ENCODE results near the gene CEP85L.

The CEP85L gene

DNA sequence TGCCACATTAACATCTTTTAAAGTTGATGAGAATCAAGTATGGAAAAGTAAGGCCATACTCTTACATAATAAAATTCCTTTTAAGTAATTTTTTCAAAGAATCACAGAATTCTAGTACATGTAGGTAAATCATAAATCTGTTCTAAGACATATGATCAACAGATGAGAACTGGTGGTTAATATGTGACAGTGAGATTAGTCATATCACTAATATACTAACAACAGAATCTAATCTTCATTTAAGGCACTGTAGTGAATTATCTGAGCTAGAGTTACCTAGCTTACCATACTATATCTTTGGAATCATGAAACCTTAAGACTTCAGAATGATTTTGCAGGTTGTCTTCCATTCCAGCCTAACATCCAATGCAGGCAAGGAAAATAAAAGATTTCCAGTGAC is 91.7 kb downstream of the CEP85L start:
- Histone ChIP-seq H3K27ac (replicated peaks) (no peak overlapping the region), H3K4me3 (replicated peaks; ENCODE audit: insufficient read depth, low read length) (no peak overlapping the region), H3K27me3 (ENCODE audit: insufficient read depth, poor library complexity, severe bottlenecking) (no peaks in the 10 kb centered on the region)
- no peak for DNase-seq (ENCODE audit: low read depth in 1 of 2, low spot score in 1 of 2)
- TF ChIP-seq, protein P1, sequence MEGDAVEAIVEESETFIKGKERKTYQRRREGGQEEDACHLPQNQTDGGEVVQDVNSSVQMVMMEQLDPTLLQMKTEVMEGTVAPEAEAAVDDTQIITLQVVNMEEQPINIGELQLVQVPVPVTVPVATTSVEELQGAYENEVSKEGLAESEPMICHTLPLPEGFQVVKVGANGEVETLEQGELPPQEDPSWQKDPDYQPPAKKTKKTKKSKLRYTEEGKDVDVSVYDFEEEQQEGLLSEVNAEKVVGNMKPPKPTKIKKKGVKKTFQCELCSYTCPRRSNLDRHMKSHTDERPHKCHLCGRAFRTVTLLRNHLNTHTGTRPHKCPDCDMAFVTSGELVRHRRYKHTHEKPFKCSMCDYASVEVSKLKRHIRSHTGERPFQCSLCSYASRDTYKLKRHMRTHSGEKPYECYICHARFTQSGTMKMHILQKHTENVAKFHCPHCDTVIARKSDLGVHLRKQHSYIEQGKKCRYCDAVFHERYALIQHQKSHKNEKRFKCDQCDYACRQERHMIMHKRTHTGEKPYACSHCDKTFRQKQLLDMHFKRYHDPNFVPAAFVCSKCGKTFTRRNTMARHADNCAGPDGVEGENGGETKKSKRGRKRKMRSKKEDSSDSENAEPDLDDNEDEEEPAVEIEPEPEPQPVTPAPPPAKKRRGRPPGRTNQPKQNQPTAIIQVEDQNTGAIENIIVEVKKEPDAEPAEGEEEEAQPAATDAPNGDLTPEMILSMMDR (IDR thresholded peaks at IDR 0.05; ENCODE audit: insufficient read depth, low read length), result no peak
- no peak for TF ChIP-seq SPI1 (IDR thresholded peaks at IDR 0.05; ENCODE audit: borderline replicate concordance, low read depth)

DNA sequence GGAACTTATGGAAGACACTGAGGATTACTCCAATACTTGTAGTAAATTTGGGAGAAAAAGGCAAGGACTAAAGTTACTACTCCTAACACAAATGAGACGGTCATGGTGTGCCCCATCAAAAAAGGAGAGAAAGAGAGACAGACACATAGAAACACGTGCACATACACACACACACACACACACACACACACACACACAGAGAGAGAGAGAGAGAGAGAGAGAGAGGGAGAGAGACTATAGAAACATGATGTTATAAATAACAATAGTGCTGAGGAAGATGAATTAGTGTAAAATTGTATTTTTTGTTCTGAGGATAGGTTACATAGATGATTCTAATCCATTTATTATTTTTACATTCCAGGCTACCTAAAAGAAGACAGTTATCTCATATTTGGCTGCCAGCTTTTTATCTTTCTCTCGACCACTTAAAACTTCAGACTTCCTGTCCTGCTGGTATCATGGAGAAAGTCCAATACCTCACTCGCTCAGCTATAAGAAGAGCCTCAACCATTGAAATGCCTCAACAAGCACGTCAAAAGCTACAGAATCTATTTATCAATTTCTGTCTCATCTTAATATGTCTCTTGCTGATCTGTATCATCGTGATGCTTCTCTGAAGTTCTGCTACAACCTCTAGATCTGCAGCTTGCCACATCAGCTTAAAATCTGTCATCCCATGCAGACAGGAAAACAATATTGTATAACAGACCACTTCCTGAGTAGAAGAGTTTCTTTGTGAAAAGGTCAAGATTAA is 92.8 kb downstream of the CEP85L start:
- Histone ChIP-seq H3K27me3 (ENCODE audit: insufficient read depth, poor library complexity, severe bottlenecking) (no peaks in the 10 kb centered on the region), H3K27ac (replicated peaks) (no peak overlapping the region), H3K4me3 (replicated peaks; ENCODE audit: insufficient read depth, low read length) (no peak overlapping the region)
- DNase-seq (ENCODE audit: low read depth in 1 of 2, low spot score in 1 of 2), result no peak
- TF ChIP-seq POLR2AphosphoS5 (IDR thresholded peaks at IDR 0.05; ENCODE audit: low read depth), result no peak
- no peak for TF ChIP-seq SPI1 (IDR thresholded peaks at IDR 0.05; ENCODE audit: borderline replicate concordance, low read depth)
- TF ChIP-seq, protein P1 (IDR thresholded peaks at IDR 0.05; ENCODE audit: insufficient read depth, low read length), result no peak
- no peak for TF ChIP-seq GABPA (IDR thresholded peaks at IDR 0.05; ENCODE audit: low read depth)
- TF ChIP-seq, protein P2, sequence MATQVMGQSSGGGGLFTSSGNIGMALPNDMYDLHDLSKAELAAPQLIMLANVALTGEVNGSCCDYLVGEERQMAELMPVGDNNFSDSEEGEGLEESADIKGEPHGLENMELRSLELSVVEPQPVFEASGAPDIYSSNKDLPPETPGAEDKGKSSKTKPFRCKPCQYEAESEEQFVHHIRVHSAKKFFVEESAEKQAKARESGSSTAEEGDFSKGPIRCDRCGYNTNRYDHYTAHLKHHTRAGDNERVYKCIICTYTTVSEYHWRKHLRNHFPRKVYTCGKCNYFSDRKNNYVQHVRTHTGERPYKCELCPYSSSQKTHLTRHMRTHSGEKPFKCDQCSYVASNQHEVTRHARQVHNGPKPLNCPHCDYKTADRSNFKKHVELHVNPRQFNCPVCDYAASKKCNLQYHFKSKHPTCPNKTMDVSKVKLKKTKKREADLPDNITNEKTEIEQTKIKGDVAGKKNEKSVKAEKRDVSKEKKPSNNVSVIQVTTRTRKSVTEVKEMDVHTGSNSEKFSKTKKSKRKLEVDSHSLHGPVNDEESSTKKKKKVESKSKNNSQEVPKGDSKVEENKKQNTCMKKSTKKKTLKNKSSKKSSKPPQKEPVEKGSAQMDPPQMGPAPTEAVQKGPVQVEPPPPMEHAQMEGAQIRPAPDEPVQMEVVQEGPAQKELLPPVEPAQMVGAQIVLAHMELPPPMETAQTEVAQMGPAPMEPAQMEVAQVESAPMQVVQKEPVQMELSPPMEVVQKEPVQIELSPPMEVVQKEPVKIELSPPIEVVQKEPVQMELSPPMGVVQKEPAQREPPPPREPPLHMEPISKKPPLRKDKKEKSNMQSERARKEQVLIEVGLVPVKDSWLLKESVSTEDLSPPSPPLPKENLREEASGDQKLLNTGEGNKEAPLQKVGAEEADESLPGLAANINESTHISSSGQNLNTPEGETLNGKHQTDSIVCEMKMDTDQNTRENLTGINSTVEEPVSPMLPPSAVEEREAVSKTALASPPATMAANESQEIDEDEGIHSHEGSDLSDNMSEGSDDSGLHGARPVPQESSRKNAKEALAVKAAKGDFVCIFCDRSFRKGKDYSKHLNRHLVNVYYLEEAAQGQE (IDR thresholded peaks at IDR 0.05; ENCODE audit: insufficient replicate concordance, low read depth), result no peak

DNA sequence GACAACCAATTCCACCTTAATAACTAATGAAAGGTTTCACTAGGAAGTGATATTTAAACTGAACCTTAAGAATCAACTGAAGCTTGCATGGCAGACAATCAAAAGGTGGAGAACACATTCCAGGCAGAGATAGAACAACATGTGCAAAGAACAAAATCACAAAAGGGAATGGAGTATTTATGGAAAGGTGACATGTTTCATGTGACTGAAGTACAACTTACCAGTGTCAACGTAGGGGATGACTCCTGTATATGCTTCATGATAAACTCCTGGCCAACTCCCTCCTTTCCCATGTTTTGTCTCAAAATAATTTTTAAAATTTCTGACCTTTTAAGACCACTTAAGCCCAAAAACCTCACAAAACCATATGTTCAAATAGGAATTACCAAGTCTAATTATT is 96.7 kb downstream of the CEP85L start:
- H3K27ac ChIP-seq (replicated peaks), result no peak overlapping the region
- no peaks in the 10 kb centered on the region for H3K27me3 ChIP-seq (ENCODE audit: insufficient read depth, poor library complexity, severe bottlenecking)
- DNase-seq (ENCODE audit: low read depth in 1 of 2, low spot score in 1 of 2), result no peak
- TF ChIP-seq, protein P1 (IDR thresholded peaks at IDR 0.05; ENCODE audit: insufficient read depth, low read length), result no peak
- TF ChIP-seq, protein P2 (IDR thresholded peaks at IDR 0.05; ENCODE audit: insufficient replicate concordance, low read depth), result no peak
- no peak for TF ChIP-seq POLR2AphosphoS5 (IDR thresholded peaks at IDR 0.05; ENCODE audit: low read depth)
- no peak for TF ChIP-seq GABPA (IDR thresholded peaks at IDR 0.05; ENCODE audit: low read depth)
- no peak for TF ChIP-seq SPI1 (IDR thresholded peaks at IDR 0.05; ENCODE audit: borderline replicate concordance, low read depth)
- no peak overlapping the region for H3K4me3 ChIP-seq (replicated peaks; ENCODE audit: insufficient read depth, low read length)

DNA sequence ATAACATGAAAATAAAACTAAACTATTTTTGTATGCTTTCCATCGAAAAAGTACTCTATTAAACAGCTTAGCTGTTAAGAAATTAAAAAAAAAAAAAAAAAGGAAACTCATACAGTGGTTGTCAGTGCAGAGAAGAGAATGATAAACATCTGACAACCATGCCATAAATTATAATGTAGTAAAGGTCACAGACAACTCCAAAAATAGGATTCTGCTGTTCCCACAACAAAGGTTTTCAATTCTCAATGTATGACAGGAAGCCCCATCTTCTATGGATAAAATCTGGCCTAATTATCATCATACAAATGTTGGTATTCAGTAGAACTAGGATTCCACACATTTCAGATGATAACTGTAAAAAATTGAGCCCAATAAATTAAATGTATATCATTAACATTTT is 98.3 kb downstream of the CEP85L start:
- no peaks in the 10 kb centered on the region for H3K27me3 ChIP-seq (ENCODE audit: insufficient read depth, poor library complexity, severe bottlenecking)
- H3K4me3 ChIP-seq (replicated peaks; ENCODE audit: insufficient read depth, low read length), result no peak overlapping the region
- no peak for DNase-seq (ENCODE audit: low read depth in 1 of 2, low spot score in 1 of 2)
- no peak overlapping the region for H3K27ac ChIP-seq (replicated peaks)
- TF ChIP-seq POLR2AphosphoS5 (IDR thresholded peaks at IDR 0.05; ENCODE audit: low read depth) (no peak), SPI1 (IDR thresholded peaks at IDR 0.05; ENCODE audit: borderline replicate concordance, low read depth) (no peak), GABPA (IDR thresholded peaks at IDR 0.05; ENCODE audit: low read depth) (no peak)
- TF ChIP-seq, protein P2 (IDR thresholded peaks at IDR 0.05; ENCODE audit: insufficient replicate concordance, low read depth), result no peak
- TF ChIP-seq, protein P1 (IDR thresholded peaks at IDR 0.05; ENCODE audit: insufficient read depth, low read length), result no peak
